Brain microvascular endothelial cell (primary cell): ENCODE data around the gene LRP1B.

Source experiments
- DNase-seq: peaks from one replicate; pipeline ENCODE4 v3.0.0-alpha.2; 2020
- H3K27ac ChIP-seq: fragments of 250-450 bp; sonication (Bioruptor Pico); 2 replicates; pipeline ENCODE4 v1.5.1; 2020; ENCODE audit warnings: mild to moderate bottlenecking, moderate library complexity
- H3K27me3 ChIP-seq: fragments of 250-450 bp; sonication (Bioruptor Pico); replicated peaks from 2 replicates; pipeline ENCODE4 v1.5.1; 2020; ENCODE audit warnings: mild to moderate bottlenecking
- H3K36me3 ChIP-seq: fragments of 250-450 bp; sonication (Bioruptor Pico); replicated peaks from 2 replicates; pipeline ENCODE4 v1.5.1; 2020; ENCODE audit warnings: mild to moderate bottlenecking
- H3K4me3 ChIP-seq: 2 replicates; pipeline ENCODE4 v1.5.1; 2011; ENCODE audit warnings: low read depth, mild to moderate bottlenecking, control low read depth, low read length, moderate library complexity
- CTCF ChIP-seq: IDR thresholded peaks from 2 replicates; pipeline ENCODE4 v1.5.1; 2011; ENCODE audit warnings: low read depth, mild to moderate bottlenecking, moderate library complexity, low read length, control low read depth, inconsistent platforms; ENCODE audit errors: missing control alignments
- in situ Hi-C: cut with HindIII; loops from 2 replicates; pipeline ENCODE4 v1.10.0; 2017; ENCODE audit warnings: low sequenced_read_pairs, low pct_ligation_motif_present

LRP1B gene

GRCh38 chr2:141967503-141967902 lies 163.3 kb downstream of the LRP1B start:
- no peak overlapping the region for H3K4me3 ChIP-seq
- no peak overlapping the region for H3K27ac ChIP-seq
- no peak for DNase-seq
- no peak for TF ChIP-seq CTCF
- H3K27me3 ChIP-seq = no peaks in the 10 kb centered on the region
- no peaks in the 10 kb centered on the region for H3K36me3 ChIP-seq
- in situ Hi-C loops = no loop called here

GRCh38 chr2:141959941-141960340 lies 170.9 kb downstream of the LRP1B start:
- H3K27me3 ChIP-seq = no peaks in the 10 kb centered on the region
- no peak overlapping the region for H3K27ac ChIP-seq
- no peak overlapping the region for H3K4me3 ChIP-seq
- H3K36me3 ChIP-seq = no peaks in the 10 kb centered on the region
- DNase-seq = no peak
- in situ Hi-C loops = no loop called here
- no peak for TF ChIP-seq CTCF

DNA sequence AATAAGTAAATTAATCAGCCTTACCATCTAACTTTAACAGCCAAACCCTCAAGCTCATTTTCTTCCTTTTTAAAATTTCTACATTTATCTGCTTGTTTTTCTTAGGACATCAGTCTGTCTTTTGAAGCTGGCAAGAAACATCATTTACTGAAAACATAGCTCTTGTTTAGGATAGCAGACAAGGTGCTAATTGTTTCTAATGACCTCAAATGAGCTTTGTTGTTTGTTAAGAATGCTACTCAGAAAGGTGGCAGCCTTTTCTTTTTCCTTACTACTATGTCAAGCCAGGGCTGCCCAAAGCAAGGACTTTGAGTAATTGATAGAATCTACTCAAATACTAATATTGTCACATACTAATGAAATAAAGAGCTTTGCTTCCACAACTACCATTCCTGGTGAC lies 171.8 kb downstream of the LRP1B start:
- no peak overlapping the region for H3K27ac ChIP-seq
- H3K4me3 ChIP-seq = no peak overlapping the region
- TF ChIP-seq CTCF = no peak
- DNase-seq = no peak
- in situ Hi-C loops = no loop called here
- no peaks in the 10 kb centered on the region for H3K36me3 ChIP-seq
- H3K27me3 ChIP-seq = no peaks in the 10 kb centered on the region

- TF ChIP-seq CTCF = no peak
- no peaks in the 10 kb centered on the region for H3K36me3 ChIP-seq
Observed at GRCh38 chr2:141957827-141958450, 172.9 kb downstream of the LRP1B start.

GRCh38 chr2:141957321-141957720 lies 173.5 kb downstream of the LRP1B start:
- no peaks in the 10 kb centered on the region for H3K27me3 ChIP-seq
- in situ Hi-C loops = no loop called here
- DNase-seq = no peak
- TF ChIP-seq CTCF = no peak
- no peak overlapping the region for H3K27ac ChIP-seq
- H3K36me3 ChIP-seq = no peaks in the 10 kb centered on the region
- H3K4me3 ChIP-seq = no peak overlapping the region

More at GRCh38 chr2:141957827-141958450, 172.9 kb downstream of the LRP1B start:
- in situ Hi-C loops = no loop called here
- Histone ChIP-seq H3K4me3 (no peak overlapping the region), H3K27me3 (no peaks in the 10 kb centered on the region), H3K27ac (no peak overlapping the region)
- no peak for DNase-seq
